Activated T-cell treated with anti-CD3 and anti-CD28 coated beads, Interleukin-2, amount 50 U/mL, for 1 hour (primary cell): ENCODE measurements around the gene RBM34.

Experiments used
- DNase-seq: peaks from one replicate; pipeline ENCODE4 v3.0.0-alpha.2; 2020

Gene RBM34

GRCh38 chr1:235152235-235152634 lies 8.8 kb downstream of the RBM34 start:
- DNase-seq: no peak

- no peak for DNase-seq
These were observed 10.0 kb downstream of the RBM34 start for GRCh38 chr1:235151033-235151432.

GRCh38 chr1:235149824-235150223 lies 11.2 kb downstream of the RBM34 start:
- DNase-seq: no peak

- no peak for DNase-seq
These were observed 13.8 kb downstream of the RBM34 start for GRCh38 chr1:235147269-235147668.

GRCh38 chr1:235145639-235146038 lies 15.4 kb downstream of the RBM34 start:
- no peak for DNase-seq

GRCh38 chr1:235142991-235143390 lies 18.1 kb downstream of the RBM34 start:
- no peak for DNase-seq

- no peak for DNase-seq
These were observed 21.7 kb downstream of the RBM34 start for GRCh38 chr1:235139315-235139714.

- DNase-seq: no peak
These were observed 22.2 kb downstream of the RBM34 start for GRCh38 chr1:235138821-235139220.

GRCh38 chr1:235136111-235136510 lies 24.9 kb downstream of the RBM34 start:
- DNase-seq: no peak

- no peak for DNase-seq
These were observed 26.9 kb downstream of the RBM34 start for GRCh38 chr1:235134171-235134570.

- DNase-seq: no peak
These were observed 28.0 kb downstream of the RBM34 start for GRCh38 chr1:235133086-235133485.

GRCh38 chr1:235131961-235132360 lies 29.1 kb downstream of the RBM34 start:
- no peak for DNase-seq

GRCh38 chr1:235130766-235131270 lies 30.2 kb downstream of the RBM34 start:
- no peak for DNase-seq

- no peak for DNase-seq
These were observed 31.1 kb downstream of the RBM34 start for GRCh38 chr1:235129774-235130570.

- DNase-seq: peak; percentile 93
These were observed 32.4 kb downstream of the RBM34 start, which contains the start of gene TOMM20 for GRCh38 chr1:235128456-235129328. TSS of gene TOMM20 (minus strand) at chr1:235128837. CDS start at chr1:235128715, 122 bp downstream.

GRCh38 chr1:235127732-235128455 lies 33.2 kb downstream of the RBM34 start:
- DNase-seq: peak; percentile 35

- DNase-seq: no peak
These were observed 33.8 kb downstream of the RBM34 start for GRCh38 chr1:235127203-235127602.

GRCh38 chr1:235124665-235125064 lies 36.4 kb downstream of the RBM34 start:
- DNase-seq: no peak

GRCh38 chr1:235124111-235124510 lies 36.9 kb downstream of the RBM34 start:
- no peak for DNase-seq

- no peak for DNase-seq
These were observed 38.7 kb downstream of the RBM34 start for GRCh38 chr1:235122348-235122747.

GRCh38 chr1:235113183-235113917 lies 47.7 kb downstream of the RBM34 start:
- DNase-seq: no peak
